ENCODE measurements around the gene RPL7A.
A peak's percentile ranks its signal among the peaks of the same experiment; 100 is the strongest.

DNA sequence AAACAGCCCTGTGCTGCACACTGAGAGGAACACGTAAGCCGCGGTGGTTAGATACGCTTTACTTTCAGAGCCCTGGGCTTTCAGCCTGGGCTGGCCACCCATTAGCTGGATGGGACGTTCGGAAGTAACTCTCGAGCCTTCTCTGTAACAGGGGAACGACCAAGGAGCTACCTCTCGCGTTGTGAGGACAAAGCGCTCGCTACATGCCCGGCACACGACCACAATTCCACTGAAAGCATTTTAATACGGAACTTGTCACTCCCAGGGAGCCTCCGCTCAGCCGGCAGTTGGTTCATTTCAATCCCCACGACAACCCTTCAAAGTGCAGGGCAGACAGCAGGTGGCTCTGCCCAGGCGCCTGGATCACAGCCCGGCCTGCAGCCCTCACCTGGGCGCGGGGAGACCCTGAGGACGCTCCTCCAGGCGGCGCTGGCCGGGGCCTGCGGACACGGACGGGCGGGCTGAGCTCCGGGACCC, 7.9 kb downstream of the RPL7A start:
- TF ChIP-seq, protein P1, sequence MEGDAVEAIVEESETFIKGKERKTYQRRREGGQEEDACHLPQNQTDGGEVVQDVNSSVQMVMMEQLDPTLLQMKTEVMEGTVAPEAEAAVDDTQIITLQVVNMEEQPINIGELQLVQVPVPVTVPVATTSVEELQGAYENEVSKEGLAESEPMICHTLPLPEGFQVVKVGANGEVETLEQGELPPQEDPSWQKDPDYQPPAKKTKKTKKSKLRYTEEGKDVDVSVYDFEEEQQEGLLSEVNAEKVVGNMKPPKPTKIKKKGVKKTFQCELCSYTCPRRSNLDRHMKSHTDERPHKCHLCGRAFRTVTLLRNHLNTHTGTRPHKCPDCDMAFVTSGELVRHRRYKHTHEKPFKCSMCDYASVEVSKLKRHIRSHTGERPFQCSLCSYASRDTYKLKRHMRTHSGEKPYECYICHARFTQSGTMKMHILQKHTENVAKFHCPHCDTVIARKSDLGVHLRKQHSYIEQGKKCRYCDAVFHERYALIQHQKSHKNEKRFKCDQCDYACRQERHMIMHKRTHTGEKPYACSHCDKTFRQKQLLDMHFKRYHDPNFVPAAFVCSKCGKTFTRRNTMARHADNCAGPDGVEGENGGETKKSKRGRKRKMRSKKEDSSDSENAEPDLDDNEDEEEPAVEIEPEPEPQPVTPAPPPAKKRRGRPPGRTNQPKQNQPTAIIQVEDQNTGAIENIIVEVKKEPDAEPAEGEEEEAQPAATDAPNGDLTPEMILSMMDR (conservative IDR thresholded peaks at IDR 0.05; ENCODE audit: low read length) = peak; percentile 17; the same call in 1 of the 2 replicates
- TF ChIP-seq EZH2phosphoT487 (IDR thresholded peaks at IDR 0.05; ENCODE audit: borderline replicate concordance) = no peak
